MM.1S (cell line): ENCODE measurements around the gene INTS11.

Experiments used
- DNase-seq: peaks from one replicate; pipeline ENCODE4 v3.0.0-alpha.2; 2015
- H2AFZ ChIP-seq: fragments of 300-600 bp; sonication (generic); 2 replicates; pipeline ENCODE4 v1.6.0; 2016; ENCODE audit warnings: antibody characterized with exemption, low read length
- H3F3A ChIP-seq: fragments of 300-600 bp; sonication (generic); 2 replicates; pipeline ENCODE4 v1.6.1; 2016; ENCODE audit warnings: mild to moderate bottlenecking, antibody characterized with exemption, low read length, moderate library complexity, mixed read lengths; ENCODE audit not compliant: insufficient read depth
- H3K27ac ChIP-seq: fragments of 300-600 bp; sonication (generic); 2 replicates; pipeline ENCODE4 v1.5.1; 2016; ENCODE audit warnings: mild to moderate bottlenecking, low read length
- H3K27me3 ChIP-seq: fragments of 300-600 bp; sonication (generic); replicated peaks from 2 replicates; pipeline ENCODE4 v1.6.0; 2016; ENCODE audit warnings: low read length; ENCODE audit not compliant: insufficient read depth
- H3K36me3 ChIP-seq: fragments of 300-600 bp; sonication (generic); replicated peaks from 2 replicates; pipeline ENCODE4 v1.6.1; 2016; ENCODE audit warnings: mild to moderate bottlenecking, low read length, mixed read lengths; ENCODE audit not compliant: insufficient read depth
- H3K4me1 ChIP-seq: fragments of 300-600 bp; sonication (generic); 2 replicates; pipeline ENCODE4 v1.6.1; 2016; ENCODE audit warnings: low read length, mixed read lengths
- H3K4me2 ChIP-seq: fragments of 300-600 bp; sonication (generic); 2 replicates; pipeline ENCODE4 v1.6.0; 2016; ENCODE audit warnings: low read depth, low read length
- H3K4me3 ChIP-seq: fragments of 300-600 bp; sonication (generic); 2 replicates; pipeline ENCODE4 v1.5.1; 2016; ENCODE audit warnings: low read length, mixed read lengths
- H3K79me2 ChIP-seq: fragments of 300-600 bp; sonication (generic); 2 replicates; pipeline ENCODE4 v1.6.1; 2016; ENCODE audit warnings: mixed run types, low read length, mixed read lengths
- H3K9ac ChIP-seq: fragments of 300-600 bp; sonication (generic); 2 replicates; pipeline ENCODE4 v1.6.1; 2016; ENCODE audit warnings: low read length, mixed read lengths
- H3K9me2 ChIP-seq: fragments of 300-600 bp; sonication (generic); replicated peaks from 2 replicates; pipeline ENCODE4 v1.6.1; 2016; ENCODE audit warnings: mild to moderate bottlenecking, low read length, mixed read lengths; ENCODE audit not compliant: insufficient read depth
- H3K9me3 ChIP-seq: fragments of 300-600 bp; sonication (generic); replicated peaks from 2 replicates; pipeline ENCODE4 v1.6.1; 2016; ENCODE audit warnings: mild to moderate bottlenecking, low read length, mixed read lengths; ENCODE audit not compliant: insufficient read depth
- H4K20me1 ChIP-seq: fragments of 300-600 bp; sonication (generic); 2 replicates; pipeline ENCODE4 v1.6.1; 2016; ENCODE audit warnings: mild to moderate bottlenecking, low read length, moderate library complexity, mixed read lengths; ENCODE audit not compliant: insufficient read depth
- EZH2 ChIP-seq: fragments of 300-600 bp; sonication (generic); optimal IDR thresholded peaks from 2 replicates; pipeline ENCODE3; 2017; ENCODE audit warnings: low read depth, mild to moderate bottlenecking, antibody characterized with exemption, low read length, mixed read lengths
- EZH2phosphoT487 ChIP-seq: fragments of 300-600 bp; sonication (generic); IDR thresholded peaks from 2 replicates; pipeline ENCODE4 v1.6.1; 2018; ENCODE audit warnings: antibody characterized with exemption, low read length
- TF ChIP-seq, protein P1 (sequence below): fragments of 300-600 bp; sonication (generic); IDR thresholded peaks from 2 replicates; pipeline ENCODE4 v1.5.1; 2016; ENCODE audit warnings: antibody characterized with exemption, low read length, mixed read lengths

Gene INTS11

DNA sequence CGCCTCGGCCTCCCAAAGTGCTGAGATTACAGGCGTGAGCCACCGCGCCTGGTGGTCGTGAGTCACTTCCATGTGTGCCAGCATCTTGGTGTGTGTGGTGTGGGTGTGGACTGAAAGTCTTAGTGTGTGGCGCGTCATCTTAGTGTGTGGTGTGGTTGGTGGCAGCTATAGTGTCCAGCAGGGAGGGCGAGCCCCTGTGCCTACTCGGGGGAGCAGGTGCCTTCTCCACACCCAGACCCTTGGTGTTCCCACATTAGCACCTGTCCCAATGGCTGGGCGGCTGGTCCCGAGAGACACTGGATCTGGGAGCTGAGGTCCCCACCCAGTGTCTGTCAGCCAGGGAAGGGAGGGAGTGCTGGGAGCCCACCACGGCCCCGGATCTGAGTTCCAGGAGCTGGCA lies 41.5 kb downstream of the INTS11 start:
- no peaks in the 10 kb centered on the region for H3K79me2 ChIP-seq
- no peak overlapping the region for H2AFZ ChIP-seq
- H3K36me3 ChIP-seq = no peaks in the 10 kb centered on the region
- H4K20me1 ChIP-seq = no peaks in the 10 kb centered on the region
- H3K9ac ChIP-seq = no peak overlapping the region
- no peak overlapping the region for H3K4me2 ChIP-seq
- no peak for TF ChIP-seq EZH2phosphoT487
- TF ChIP-seq, protein P1, sequence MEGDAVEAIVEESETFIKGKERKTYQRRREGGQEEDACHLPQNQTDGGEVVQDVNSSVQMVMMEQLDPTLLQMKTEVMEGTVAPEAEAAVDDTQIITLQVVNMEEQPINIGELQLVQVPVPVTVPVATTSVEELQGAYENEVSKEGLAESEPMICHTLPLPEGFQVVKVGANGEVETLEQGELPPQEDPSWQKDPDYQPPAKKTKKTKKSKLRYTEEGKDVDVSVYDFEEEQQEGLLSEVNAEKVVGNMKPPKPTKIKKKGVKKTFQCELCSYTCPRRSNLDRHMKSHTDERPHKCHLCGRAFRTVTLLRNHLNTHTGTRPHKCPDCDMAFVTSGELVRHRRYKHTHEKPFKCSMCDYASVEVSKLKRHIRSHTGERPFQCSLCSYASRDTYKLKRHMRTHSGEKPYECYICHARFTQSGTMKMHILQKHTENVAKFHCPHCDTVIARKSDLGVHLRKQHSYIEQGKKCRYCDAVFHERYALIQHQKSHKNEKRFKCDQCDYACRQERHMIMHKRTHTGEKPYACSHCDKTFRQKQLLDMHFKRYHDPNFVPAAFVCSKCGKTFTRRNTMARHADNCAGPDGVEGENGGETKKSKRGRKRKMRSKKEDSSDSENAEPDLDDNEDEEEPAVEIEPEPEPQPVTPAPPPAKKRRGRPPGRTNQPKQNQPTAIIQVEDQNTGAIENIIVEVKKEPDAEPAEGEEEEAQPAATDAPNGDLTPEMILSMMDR = no peak
- TF ChIP-seq EZH2 = no peak
- no peaks in the 10 kb centered on the region for H3K4me1 ChIP-seq
- no peak overlapping the region for H3K27ac ChIP-seq
- H3K4me3 ChIP-seq = no peak overlapping the region
- no peaks in the 10 kb centered on the region for H3K9me2 ChIP-seq
- peaks cover 59% of the 10 kb centered on the region for H3K27me3 ChIP-seq
- no peak for DNase-seq
- no peaks in the 10 kb centered on the region for H3F3A ChIP-seq
- no peaks in the 10 kb centered on the region for H3K9me3 ChIP-seq

DNA sequence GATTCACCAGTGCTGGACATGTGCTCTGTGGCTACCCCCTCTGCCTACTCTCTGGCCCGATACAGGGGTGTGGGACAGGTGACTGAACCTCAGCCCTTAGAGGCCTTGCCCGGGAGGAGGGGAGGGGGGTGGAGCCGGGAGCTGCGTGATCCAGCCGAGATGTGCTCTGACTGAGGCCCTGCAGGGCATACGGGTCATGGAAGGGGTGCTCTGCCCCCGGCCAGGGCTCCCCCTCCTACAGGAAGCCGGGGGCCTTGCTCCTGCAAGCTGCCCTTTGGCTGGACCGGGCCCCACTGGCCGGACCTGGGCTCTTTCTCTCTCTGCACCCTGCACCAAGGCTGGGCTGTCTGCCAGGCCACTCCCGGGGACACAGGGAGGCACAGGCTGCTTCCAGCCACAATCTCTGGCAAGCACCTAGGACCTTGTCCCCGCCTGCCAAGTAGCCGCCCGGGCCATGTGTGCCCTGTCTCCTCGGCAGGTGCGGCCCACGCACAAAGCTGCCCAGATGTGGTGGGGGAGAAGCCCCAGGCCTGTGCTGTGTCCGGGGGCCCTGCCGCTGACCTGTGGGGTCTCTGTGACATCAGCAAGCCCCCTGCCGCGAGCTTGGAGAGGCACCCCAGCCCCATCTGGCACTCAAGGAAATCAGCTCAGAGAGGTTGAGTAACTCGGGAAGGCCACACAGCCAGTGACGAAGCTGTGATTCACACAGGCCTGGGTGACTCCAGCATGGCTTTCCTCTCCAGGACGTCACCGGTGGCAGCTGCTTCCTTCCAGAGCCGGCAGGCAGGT lies 42.7 kb downstream of the INTS11 start:
- H3K9me2 ChIP-seq = no peaks in the 10 kb centered on the region
- H4K20me1 ChIP-seq = no peaks in the 10 kb centered on the region
- no peak overlapping the region for H2AFZ ChIP-seq
- no peak overlapping the region for H3K27ac ChIP-seq
- no peak for DNase-seq
- H3K27me3 ChIP-seq = peaks cover 53% of the 10 kb centered on the region
- no peak overlapping the region for H3K9ac ChIP-seq
- no peak overlapping the region for H3K4me2 ChIP-seq
- no peaks in the 10 kb centered on the region for H3F3A ChIP-seq
- H3K36me3 ChIP-seq = no peaks in the 10 kb centered on the region
- no peaks in the 10 kb centered on the region for H3K9me3 ChIP-seq
- no peak overlapping the region for H3K4me3 ChIP-seq
- no peaks in the 10 kb centered on the region for H3K79me2 ChIP-seq
- no peak for TF ChIP-seq EZH2phosphoT487
- TF ChIP-seq, protein P1 = no peak
- TF ChIP-seq EZH2 = no peak
- no peaks in the 10 kb centered on the region for H3K4me1 ChIP-seq

DNA sequence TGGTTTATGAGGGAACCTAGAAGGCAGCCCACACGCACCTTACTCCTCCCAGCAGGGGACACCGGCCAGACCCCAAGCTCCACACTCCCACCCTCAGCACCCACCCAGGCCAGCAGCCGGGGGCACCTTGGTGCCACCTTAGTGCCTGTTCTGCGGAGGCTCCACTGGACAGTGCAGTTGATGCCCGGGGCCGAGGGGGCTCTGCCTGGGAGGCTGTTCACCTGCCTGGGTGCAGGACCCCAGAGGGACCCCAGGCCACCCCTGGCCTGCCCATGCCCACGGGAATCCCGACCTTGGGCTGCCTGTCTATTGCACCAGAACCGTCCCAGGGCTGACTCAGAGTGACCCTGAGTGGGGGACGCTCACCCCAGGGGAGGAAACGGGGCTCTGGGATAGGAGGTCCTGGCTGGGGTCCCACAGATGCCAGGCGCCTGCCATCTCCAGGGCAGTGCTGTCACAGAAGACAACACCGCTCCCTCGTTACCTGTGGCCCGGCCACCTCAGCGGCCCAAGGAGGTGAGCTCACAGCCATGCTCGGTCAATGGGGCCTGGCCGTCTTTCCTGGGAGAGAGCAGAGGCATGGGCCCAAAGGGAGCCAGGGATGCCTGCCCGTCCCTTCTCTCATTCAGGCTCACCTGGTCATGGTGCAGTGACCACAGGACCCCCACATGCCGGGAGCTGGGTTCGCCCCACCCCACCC lies 43.5 kb downstream of the INTS11 start:
- H3K4me1 ChIP-seq = no peaks in the 10 kb centered on the region
- no peak overlapping the region for H3K27ac ChIP-seq
- H3F3A ChIP-seq = no peaks in the 10 kb centered on the region
- H3K27me3 ChIP-seq = peaks cover 45% of the 10 kb centered on the region
- no peak overlapping the region for H3K9ac ChIP-seq
- H3K36me3 ChIP-seq = no peaks in the 10 kb centered on the region
- H3K79me2 ChIP-seq = no peaks in the 10 kb centered on the region
- H2AFZ ChIP-seq = no peak overlapping the region
- DNase-seq = no peak
- H3K4me3 ChIP-seq = no peak overlapping the region
- no peaks in the 10 kb centered on the region for H4K20me1 ChIP-seq
- TF ChIP-seq EZH2 (no peak), EZH2phosphoT487 (no peak)
- TF ChIP-seq, protein P1 = no peak
- H3K9me2 ChIP-seq = no peaks in the 10 kb centered on the region
- H3K9me3 ChIP-seq = no peaks in the 10 kb centered on the region
- no peak overlapping the region for H3K4me2 ChIP-seq
